ENCODE data around the gene MCCC1. TPM values are rescaled to one million over a fixed set of nuclear protein-coding genes. Genes with fewer than 3 reads are reported as not detected.
"Not testable (repeated sequence)": the region's sequence is repeated elsewhere in the genome, so short reads cannot be mapped to it uniquely, and the experiment has no call there.

The MCCC1 gene
- total RNA-seq, 1 experiment from 2014 or later = 24.9 TPM

GRCh38 chr3:183103950-183104349 lies 4.7 kb upstream of the MCCC1 start:
- not testable (repeated sequence) for DNase-seq (ENCODE audit: low spot score)

- not testable (repeated sequence) for DNase-seq (ENCODE audit: low spot score)
Measured at GRCh38 chr3:183101040-183101439, 1.7 kb upstream of the MCCC1 start.

- no peak for DNase-seq (ENCODE audit: low spot score)
Measured at GRCh38 chr3:183100376-183100775, 1.1 kb upstream of the MCCC1 start.

GRCh38 chr3:183099838-183100204 lies 525 bp upstream of the MCCC1 start:
- DNase-seq (ENCODE audit: low spot score) = no peak

- no peak for DNase-seq (ENCODE audit: low spot score)
Measured at GRCh38 chr3:183098536-183099025, 715 bp downstream of the MCCC1 start.

- no peak for DNase-seq (ENCODE audit: low spot score)
Measured at GRCh38 chr3:183094711-183095110, 4.6 kb downstream of the MCCC1 start.

GRCh38 chr3:183092256-183092655 lies 7.0 kb downstream of the MCCC1 start:
- DNase-seq (ENCODE audit: low spot score) = no peak

GRCh38 chr3:183087184-183087583 lies 12.1 kb downstream of the MCCC1 start:
- DNase-seq (ENCODE audit: low spot score) = no peak

GRCh38 chr3:183085634-183086390 lies 13.5 kb downstream of the MCCC1 start:
- peak; percentile 21 for DNase-seq (ENCODE audit: low spot score)

- no peak for DNase-seq (ENCODE audit: low spot score)
Measured at GRCh38 chr3:183082355-183082915, 16.9 kb downstream of the MCCC1 start.

GRCh38 chr3:183081459-183082183 lies 17.7 kb downstream of the MCCC1 start:
- no peak for DNase-seq (ENCODE audit: low spot score)

GRCh38 chr3:183080628-183081027 lies 18.7 kb downstream of the MCCC1 start:
- DNase-seq (ENCODE audit: low spot score) = no peak

GRCh38 chr3:183074881-183075280 lies 24.4 kb downstream of the MCCC1 start:
- DNase-seq (ENCODE audit: low spot score) = no peak

GRCh38 chr3:183074261-183074660 lies 25.0 kb downstream of the MCCC1 start:
- DNase-seq (ENCODE audit: low spot score) = no peak

GRCh38 chr3:183073839-183074238 lies 25.5 kb downstream of the MCCC1 start:
- no peak for DNase-seq (ENCODE audit: low spot score)

- DNase-seq (ENCODE audit: low spot score) = no peak
Measured at GRCh38 chr3:183070892-183071291, 28.4 kb downstream of the MCCC1 start.

GRCh38 chr3:183069086-183069485 lies 30.2 kb downstream of the MCCC1 start:
- DNase-seq (ENCODE audit: low spot score) = no peak

GRCh38 chr3:183066891-183067290 lies 32.4 kb downstream of the MCCC1 start:
- DNase-seq (ENCODE audit: low spot score) = not testable (repeated sequence)

- no peak for DNase-seq (ENCODE audit: low spot score)
Measured at GRCh38 chr3:183064475-183064874, 34.8 kb downstream of the MCCC1 start.

GRCh38 chr3:183061391-183062172 lies 37.7 kb downstream of the MCCC1 start:
- DNase-seq (ENCODE audit: low spot score) = no peak

- no peak for DNase-seq (ENCODE audit: low spot score)
Measured at GRCh38 chr3:183058351-183058750, 40.9 kb downstream of the MCCC1 start.

GRCh38 chr3:183050706-183051105 lies 48.6 kb downstream of the MCCC1 start:
- no peak for DNase-seq (ENCODE audit: low spot score)
